ELR (cell line): Measurements from ENCODE around the gene MBD3L2B.

ENCODE experiments used
- DNase-seq: peaks from one replicate; pipeline ENCODE4 v3.0.0-alpha.2; 2015; ENCODE audit warnings: low read depth

The MBD3L2B gene

GRCh38 chr19:7010722-7011593, 10.3 kb downstream of the MBD3L2B start:
- no peak for DNase-seq

GRCh38 chr19:7007859-7008258, 13.4 kb downstream of the MBD3L2B start:
- no peak for DNase-seq

- DNase-seq: no peak
Observed at GRCh38 chr19:7006135-7006704, 15.0 kb downstream of the MBD3L2B start.

GRCh38 chr19:7004313-7004931, 16.8 kb downstream of the MBD3L2B start:
- DNase-seq: no peak

GRCh38 chr19:7000816-7001215, 20.4 kb downstream of the MBD3L2B start:
- no peak for DNase-seq

GRCh38 chr19:7000333-7000732, 20.9 kb downstream of the MBD3L2B start:
- DNase-seq: no peak

GRCh38 chr19:6999933-7000332, 21.3 kb downstream of the MBD3L2B start:
- DNase-seq: no peak

- DNase-seq: peak; percentile 39
Observed at GRCh38 chr19:6997679-6998445, 23.4 kb downstream of the MBD3L2B start.

GRCh38 chr19:6996810-6997209, 24.4 kb downstream of the MBD3L2B start:
- no peak for DNase-seq

- DNase-seq: no peak
Observed at GRCh38 chr19:6995054-6995453, 26.2 kb downstream of the MBD3L2B start.

GRCh38 chr19:6988257-6988656, 33.0 kb downstream of the MBD3L2B start:
- no peak for DNase-seq

GRCh38 chr19:6987850-6988249, 33.4 kb downstream of the MBD3L2B start:
- no peak for DNase-seq

GRCh38 chr19:6983448-6983847, 37.8 kb downstream of the MBD3L2B start:
- DNase-seq: peak; percentile 7

GRCh38 chr19:6979399-6979798, 41.8 kb downstream of the MBD3L2B start:
- DNase-seq: no peak

GRCh38 chr19:6976197-6976596, 45.0 kb downstream of the MBD3L2B start:
- DNase-seq: no peak

- DNase-seq: peak; percentile 39
Observed at GRCh38 chr19:6971366-6971765, 49.9 kb downstream of the MBD3L2B start.

- no peak for DNase-seq
Observed at GRCh38 chr19:6970443-6970842, 50.8 kb downstream of the MBD3L2B start.

GRCh38 chr19:6970021-6970420, 51.2 kb downstream of the MBD3L2B start:
- DNase-seq: no peak

GRCh38 chr19:6969490-6969889, 51.7 kb downstream of the MBD3L2B start:
- no peak for DNase-seq
